NAMALWA (cell line): ENCODE measurements around the gene PFN1.

Source experiments
- DNase-seq: peaks from one replicate; pipeline ENCODE4 v3.0.0-alpha.2; 2015; ENCODE audit warnings: low spot score

Gene PFN1

GRCh38 chr17:4896332-4897197, 51.8 kb downstream of the PFN1 start:
- DNase-seq, result no peak

- no peak for DNase-seq
These were observed 52.5 kb downstream of the PFN1 start for GRCh38 chr17:4895657-4896331.
